IMR-90 (cell line): ENCODE measurements around the gene PGR.

Source experiments
- BHLHE40 ChIP-seq: fragments of 150-350 bp; IDR thresholded peaks from 2 replicates; pipeline ENCODE4 v1.6.1; 2016; ENCODE audit warnings: mild to moderate bottlenecking, low read depth, low read length
- FOS ChIP-seq: fragments of 150-350 bp; IDR thresholded peaks from 2 replicates; pipeline ENCODE4 v1.6.1; 2016; ENCODE audit warnings: low read depth, low read length
- MAFK ChIP-seq: IDR thresholded peaks from 2 replicates; pipeline ENCODE4 v1.6.1; 2012; ENCODE audit warnings: low read depth, low read length, improper control_type of control experiment
- MAZ ChIP-seq: IDR thresholded peaks from 2 replicates; pipeline ENCODE4 v1.6.1; 2012; ENCODE audit warnings: low read depth, mild to moderate bottlenecking, low read length, improper control_type of control experiment, moderate library complexity, borderline replicate concordance
- POLR2A ChIP-seq: IDR thresholded peaks from 2 replicates; pipeline ENCODE4 v1.6.1; 2012; ENCODE audit warnings: mild to moderate bottlenecking, low read depth, low read length
- RCOR1 ChIP-seq: IDR thresholded peaks from 2 replicates; pipeline ENCODE4 v1.6.1; 2012; ENCODE audit warnings: mild to moderate bottlenecking, low read length, improper control_type of control experiment; ENCODE audit not compliant: insufficient replicate concordance
- RFX5 ChIP-seq: IDR thresholded peaks from 2 replicates; pipeline ENCODE4 v1.8.0; 2012; ENCODE audit warnings: low read depth, mild to moderate bottlenecking, low read length, moderate library complexity
- TF ChIP-seq, protein P1 (sequence below): conservative IDR thresholded peaks from 2 replicates; pipeline ENCODE4 v1.5.1; 2012; ENCODE audit warnings: mild to moderate bottlenecking, low read depth, low read length, improper control_type of control experiment

- TF ChIP-seq, protein P1, sequence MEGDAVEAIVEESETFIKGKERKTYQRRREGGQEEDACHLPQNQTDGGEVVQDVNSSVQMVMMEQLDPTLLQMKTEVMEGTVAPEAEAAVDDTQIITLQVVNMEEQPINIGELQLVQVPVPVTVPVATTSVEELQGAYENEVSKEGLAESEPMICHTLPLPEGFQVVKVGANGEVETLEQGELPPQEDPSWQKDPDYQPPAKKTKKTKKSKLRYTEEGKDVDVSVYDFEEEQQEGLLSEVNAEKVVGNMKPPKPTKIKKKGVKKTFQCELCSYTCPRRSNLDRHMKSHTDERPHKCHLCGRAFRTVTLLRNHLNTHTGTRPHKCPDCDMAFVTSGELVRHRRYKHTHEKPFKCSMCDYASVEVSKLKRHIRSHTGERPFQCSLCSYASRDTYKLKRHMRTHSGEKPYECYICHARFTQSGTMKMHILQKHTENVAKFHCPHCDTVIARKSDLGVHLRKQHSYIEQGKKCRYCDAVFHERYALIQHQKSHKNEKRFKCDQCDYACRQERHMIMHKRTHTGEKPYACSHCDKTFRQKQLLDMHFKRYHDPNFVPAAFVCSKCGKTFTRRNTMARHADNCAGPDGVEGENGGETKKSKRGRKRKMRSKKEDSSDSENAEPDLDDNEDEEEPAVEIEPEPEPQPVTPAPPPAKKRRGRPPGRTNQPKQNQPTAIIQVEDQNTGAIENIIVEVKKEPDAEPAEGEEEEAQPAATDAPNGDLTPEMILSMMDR: no peak
- TF ChIP-seq POLR2A: no peak
- TF ChIP-seq RCOR1: no peak
- TF ChIP-seq RFX5: no peak
- no peak for TF ChIP-seq BHLHE40
- no peak for TF ChIP-seq MAZ
- no peak for TF ChIP-seq MAFK
- TF ChIP-seq FOS: no peak
Measured at GRCh38 chr11:101104716-101105115, 24.9 kb downstream of the PGR start.
